LoVo (cell line): ENCODE data around the gene RFX1.
"Not testable (repeated sequence)": the region's sequence is repeated elsewhere in the genome, so short reads cannot be mapped to it uniquely, and the experiment has no call there.

Experiments
- DNase-seq: peaks from one replicate; pipeline ENCODE4 v3.0.0-alpha.2; 2016; ENCODE audit warnings: low spot score

The RFX1 gene

DNA sequence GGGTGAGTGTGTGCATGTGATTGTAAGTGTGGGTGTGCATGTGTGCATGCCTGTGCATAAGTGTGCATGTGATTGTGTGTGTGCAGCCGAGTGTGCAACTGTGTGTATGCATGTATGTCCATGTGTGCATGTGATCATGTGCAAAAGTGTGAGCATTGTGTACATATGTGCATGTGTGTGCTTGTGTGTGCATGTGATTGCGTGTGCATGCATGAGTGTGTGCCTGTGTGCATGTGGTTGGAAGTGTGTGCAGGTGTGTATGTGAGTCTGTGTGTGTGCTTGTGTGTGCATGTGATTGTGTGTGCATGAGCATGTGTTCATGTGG, 71.4 kb downstream of the RFX1 start:
- no peak for DNase-seq

GRCh38 chr19:13932911-13933393, 73.2 kb downstream of the RFX1 start:
- DNase-seq = no peak

DNA sequence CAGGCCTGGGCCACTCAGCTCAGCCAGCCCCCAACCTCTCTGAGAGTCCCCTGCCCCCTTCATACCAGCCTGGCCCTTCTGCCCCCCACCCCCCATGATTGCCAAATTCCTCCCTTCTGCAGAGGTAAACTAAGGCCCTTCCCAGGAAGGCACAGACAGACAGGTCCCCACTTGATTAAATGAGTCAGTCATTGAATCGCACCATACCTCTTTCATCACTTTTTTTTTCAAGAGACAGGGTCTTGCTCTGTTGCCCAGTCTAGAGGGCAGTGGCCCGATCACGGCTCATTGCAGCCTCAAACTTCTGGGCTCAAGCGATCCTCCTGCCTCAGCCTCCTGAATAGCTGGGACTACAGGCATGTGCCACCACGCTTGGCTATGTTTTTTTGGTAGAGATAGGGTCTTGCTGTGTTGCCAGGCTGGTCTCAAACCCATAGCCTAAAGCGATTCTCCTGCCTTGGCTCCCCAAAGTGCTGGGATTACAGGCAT, 73.9 kb downstream of the RFX1 start:
- DNase-seq = no peak

GRCh38 chr19:13931391-13932148, 74.5 kb downstream of the RFX1 start:
- no peak for DNase-seq

- DNase-seq = no peak
Measured at GRCh38 chr19:13930402-13930801, 75.7 kb downstream of the RFX1 start.

- no peak for DNase-seq
Measured at GRCh38 chr19:13929956-13930355, 76.2 kb downstream of the RFX1 start.

DNA sequence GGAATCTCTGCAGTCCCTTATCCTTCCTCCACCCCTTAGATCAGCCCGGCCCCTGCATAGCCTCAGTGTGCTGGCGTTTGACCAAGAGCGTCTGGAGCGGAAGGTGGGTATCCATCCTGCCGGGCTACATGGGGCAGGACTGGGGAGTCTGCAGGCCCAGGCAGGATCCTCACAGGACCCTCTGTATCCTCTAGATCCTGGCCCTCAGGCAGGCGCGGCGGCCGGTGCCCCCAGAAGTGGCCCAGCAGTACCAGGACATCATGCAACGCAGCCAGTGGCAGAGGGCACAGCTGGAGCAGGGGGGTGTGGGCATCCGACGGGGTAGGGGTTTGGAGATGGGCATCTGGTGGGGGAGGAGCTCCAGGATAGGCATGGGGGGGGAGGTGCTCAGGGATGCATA, 76.8 kb downstream of the RFX1 start:
- no peak for DNase-seq

GRCh38 chr19:13926715-13927114, 79.4 kb downstream of the RFX1 start:
- DNase-seq = no peak

DNA sequence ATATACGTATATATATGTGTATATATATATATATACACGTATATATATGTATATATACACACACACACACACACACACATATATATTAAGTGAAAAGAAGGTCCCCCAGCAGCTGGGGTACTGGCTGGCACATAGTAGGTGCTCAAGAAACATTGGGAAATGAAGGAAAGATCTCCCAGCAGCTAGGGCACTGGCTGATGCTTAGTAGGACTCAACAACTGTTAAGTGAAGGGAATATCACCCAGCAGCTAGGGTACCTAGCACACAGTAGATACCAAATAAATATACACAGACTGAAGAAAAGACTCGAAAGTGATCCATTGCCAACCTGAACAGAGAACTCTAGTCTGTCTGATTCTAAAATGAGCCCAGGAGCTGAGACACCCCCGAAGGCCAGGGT, 80.1 kb downstream of the RFX1 start:
- no peak for DNase-seq

DNA sequence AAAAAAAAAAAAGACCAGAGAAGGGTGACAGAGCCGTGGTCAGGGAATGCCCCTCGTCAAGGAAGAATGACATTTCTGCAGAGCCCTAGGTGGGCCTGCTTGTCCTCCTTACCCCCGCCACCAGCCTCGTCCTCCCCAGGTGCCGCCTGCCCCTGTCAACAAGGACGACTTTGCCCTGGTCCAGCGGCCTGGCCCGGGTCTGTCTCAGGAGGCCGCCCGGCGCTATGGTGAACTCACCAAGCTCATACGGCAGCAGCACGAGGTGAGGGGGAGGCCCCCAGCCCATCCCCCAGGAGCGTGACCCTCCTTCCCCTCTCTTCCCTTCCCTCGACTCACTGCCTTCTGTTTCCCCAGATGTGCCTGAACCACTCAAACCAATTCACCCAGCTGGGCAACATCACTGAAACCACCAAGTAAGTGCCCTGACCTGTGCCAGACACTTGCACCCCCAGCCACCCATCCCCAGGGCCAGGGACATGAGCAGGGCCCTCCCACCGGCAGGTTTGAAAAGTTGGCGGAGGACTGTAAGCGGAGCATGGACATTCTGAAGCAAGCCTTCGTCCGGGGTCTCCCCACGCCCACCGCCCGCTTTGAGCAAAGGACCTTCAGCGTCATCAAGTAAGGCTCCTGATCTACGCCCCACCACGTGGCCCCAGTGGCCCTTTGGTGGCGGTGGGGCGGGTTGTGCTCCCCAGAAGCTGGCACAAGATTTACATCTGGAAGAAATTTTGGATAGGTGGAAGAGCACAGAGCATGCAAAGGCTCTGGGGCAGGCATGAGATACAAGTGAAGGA, 82.7 kb downstream of the RFX1 start:
- no peak for DNase-seq

DNA sequence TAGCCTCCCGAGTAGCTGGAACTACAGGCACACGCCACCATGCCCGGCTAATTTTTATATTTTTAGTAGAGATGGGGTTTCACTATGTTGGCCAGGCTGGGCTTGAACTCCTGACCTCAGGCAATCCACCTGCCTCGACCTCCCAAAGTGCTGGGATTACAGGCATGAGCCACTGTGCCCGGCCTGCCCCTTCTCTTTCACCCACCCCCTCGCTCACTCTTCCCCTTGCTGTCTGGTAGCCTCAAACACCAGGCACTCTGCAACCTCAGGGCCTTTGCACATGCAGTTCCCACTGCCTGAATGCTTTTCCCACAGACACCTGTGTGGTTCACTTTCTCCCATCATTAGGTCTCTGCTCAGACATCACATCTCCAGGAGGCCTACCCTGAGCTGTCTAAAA, 84.0 kb downstream of the RFX1 start:
- DNase-seq = not testable (repeated sequence)

- DNase-seq = no peak
Measured at GRCh38 chr19:13920940-13921747, 85.0 kb downstream of the RFX1 start.

DNA sequence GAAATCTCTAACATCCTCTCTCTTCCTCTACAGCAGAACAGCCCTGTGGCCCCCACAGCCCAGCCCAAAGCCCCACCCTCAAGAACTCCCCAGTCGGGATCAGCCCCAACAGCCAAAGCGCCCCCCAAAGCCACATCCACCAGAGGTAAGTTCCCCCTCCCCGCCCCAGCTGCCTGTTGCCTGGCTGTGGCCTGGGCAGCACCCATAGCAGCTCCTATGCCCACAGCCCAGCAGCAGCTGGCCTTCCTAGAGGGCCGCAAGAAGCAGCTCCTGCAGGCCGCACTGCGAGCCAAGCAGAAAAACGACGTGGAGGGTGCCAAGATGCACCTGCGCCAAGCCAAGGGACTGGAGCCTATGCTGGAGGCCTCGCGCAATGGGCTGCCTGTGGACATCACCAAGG, 85.6 kb downstream of the RFX1 start:
- DNase-seq = no peak

DNA sequence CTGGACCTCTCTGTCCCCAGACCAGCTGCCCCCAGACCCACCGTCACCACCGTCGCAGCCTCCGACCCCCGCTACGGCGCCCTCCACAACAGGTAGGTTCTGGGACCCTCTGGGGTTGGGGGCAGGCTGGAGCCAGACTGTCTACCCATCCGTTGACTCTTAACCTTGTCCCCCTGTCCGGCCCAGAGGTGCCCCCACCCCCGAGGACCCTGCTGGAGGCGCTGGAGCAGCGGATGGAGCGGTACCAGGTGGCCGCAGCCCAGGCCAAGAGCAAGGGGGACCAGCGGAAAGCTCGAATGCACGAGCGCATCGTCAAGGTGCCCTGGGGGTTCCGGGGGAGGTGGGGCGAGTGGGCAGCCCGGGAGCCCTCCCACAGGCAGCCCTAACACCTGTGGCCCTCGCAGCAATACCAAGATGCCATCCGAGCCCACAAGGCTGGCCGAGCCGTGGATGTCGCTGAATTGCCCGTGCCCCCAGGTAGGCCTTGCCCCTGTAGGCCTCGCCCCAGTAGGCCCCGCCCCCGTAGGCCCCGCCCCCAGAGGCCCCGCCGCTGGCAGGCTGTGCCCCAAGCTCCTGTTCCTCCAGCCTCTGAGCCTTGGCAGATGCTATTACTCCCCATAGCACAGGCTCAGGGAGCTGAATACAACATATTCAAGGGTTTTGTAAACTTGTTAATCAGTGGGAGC, 87.3 kb downstream of the RFX1 start:
- DNase-seq = no peak

GRCh38 chr19:13917888-13918406, 88.2 kb downstream of the RFX1 start:
- no peak for DNase-seq

DNA sequence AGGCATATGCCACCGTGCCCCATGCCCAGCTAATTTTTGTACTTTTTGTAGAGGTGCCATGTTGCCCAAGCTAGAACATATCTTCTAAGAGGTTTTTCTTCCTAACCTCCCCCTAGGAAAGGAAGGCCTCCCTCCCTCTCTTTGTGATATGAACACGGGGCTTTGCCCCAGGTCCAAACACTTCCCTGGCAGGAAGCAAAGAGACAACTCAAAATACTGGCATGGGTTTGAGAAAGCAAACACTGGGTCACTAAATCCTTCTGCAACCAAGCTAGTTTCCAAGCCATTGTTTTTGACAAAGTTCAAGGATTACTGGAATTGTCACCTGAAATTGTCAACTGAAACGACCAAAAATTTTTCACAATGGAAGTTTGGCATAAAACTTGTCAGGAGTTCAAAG, 91.3 kb downstream of the RFX1 start:
- DNase-seq = no peak

DNA sequence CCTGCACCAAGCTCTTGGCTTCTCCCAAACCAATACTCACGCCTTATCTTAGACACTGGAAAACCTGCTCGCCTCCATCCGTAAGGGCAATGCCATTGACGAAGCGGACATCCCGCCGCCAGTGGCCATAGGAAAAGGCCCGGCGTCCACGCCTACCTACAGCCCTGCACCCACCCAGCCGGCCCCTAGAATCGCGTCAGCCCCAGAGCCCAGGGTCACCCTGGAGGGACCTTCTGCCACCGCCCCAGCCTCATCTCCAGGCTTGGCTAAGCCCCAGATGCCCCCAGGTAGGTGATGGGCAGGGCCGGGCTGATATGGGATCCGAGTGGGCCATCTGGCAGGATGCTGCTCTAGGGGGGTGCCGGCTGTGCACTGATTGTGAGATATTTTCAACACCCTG, 92.8 kb downstream of the RFX1 start:
- no peak for DNase-seq
